CD14-positive monocyte (primary cell): Measurements from ENCODE around the gene PSMC5. TPM values are rescaled to one million over a fixed set of nuclear protein-coding genes. Genes with fewer than 3 reads are reported as not detected.
"Not testable (repeated sequence)": the region's sequence is repeated elsewhere in the genome, so short reads cannot be mapped to it uniquely, and the experiment has no call there.

Source experiments
- DNase-seq, 3 donors: peaks; one replicate each; pipeline ENCODE4 v3.0.0-alpha.2; 2011 to 2022
- H2AFZ ChIP-seq: 2 replicates; pipeline ENCODE4 v1.6.0; 2012; ENCODE audit warnings: mild to moderate bottlenecking, low read depth, low read length, inconsistent platforms; ENCODE audit not compliant: insufficient read depth, poor library complexity, severe bottlenecking
- H3K27ac ChIP-seq, 2 donors: 1 replicate in 1 of 2; 2 replicates in 1 of 2; pipeline ENCODE4 v1.5.1; 2012 to 2013; ENCODE audit warnings: low read length in 2 of 2, control low read depth in 1 of 2, inconsistent platforms in 1 of 2, low read depth in 1 of 2, mild to moderate bottlenecking in 1 of 2
- H3K27me3 ChIP-seq, 2 donors: one replicate each; pipeline versions ENCODE4 v1.6.0 to v1.6.1; 2011 to 2013; ENCODE audit warnings: low read length in 2 of 2; ENCODE audit not compliant: control insufficient read depth in 2 of 2, insufficient read depth in 2 of 2
- H3K36me3 ChIP-seq, 2 donors: replicated peaks in 1 of 2; 1 replicate in 1 of 2; 2 replicates in 1 of 2; pipeline versions ENCODE4 v1.5.1 to v1.6.1; 2012 to 2013; ENCODE audit warnings: low read length in 2 of 2, control low read depth in 1 of 2, inconsistent platforms in 1 of 2, mild to moderate bottlenecking in 1 of 2; ENCODE audit not compliant: insufficient read depth in 2 of 2, control insufficient read depth in 1 of 2
- H3K4me1 ChIP-seq, 2 donors: 1 replicate in 1 of 2; 2 replicates in 1 of 2; pipeline versions ENCODE4 v1.5.1 to v1.6.1; 2012 to 2013; ENCODE audit warnings: low read length in 2 of 2, control low read depth in 1 of 2, inconsistent platforms in 1 of 2, mild to moderate bottlenecking in 1 of 2, moderate library complexity in 1 of 2; ENCODE audit not compliant: insufficient read depth in 2 of 2, control insufficient read depth in 1 of 2
- H3K4me2 ChIP-seq: replicated peaks from 2 replicates; pipeline ENCODE3; 2012; ENCODE audit warnings: low read length, moderate library complexity, mild to moderate bottlenecking; ENCODE audit not compliant: poor library complexity, severe bottlenecking; ENCODE audit errors: extremely low read depth
- H3K4me3 ChIP-seq, 3 experiments: fragments of 200-600 bp in 1 of 3; sonication (generic) in 1 of 3; replicated peaks in 1 of 3; 1 replicate in 2 of 3; 2 replicates in 1 of 3; pipeline ENCODE4 v1.5.1; 2011 to 2013; ENCODE audit warnings: low read length in 3 of 3, mild to moderate bottlenecking in 3 of 3, control low read depth in 2 of 3, low read depth in 2 of 3, inconsistent platforms in 1 of 3, moderate library complexity in 1 of 3
- H3K79me2 ChIP-seq: 2 replicates; pipeline ENCODE4 v1.6.0; 2012; ENCODE audit warnings: mild to moderate bottlenecking, control low read depth, inconsistent platforms, low read length, moderate library complexity; ENCODE audit not compliant: insufficient read depth
- H3K9ac ChIP-seq: 2 replicates; pipeline ENCODE4 v1.6.0; 2017; ENCODE audit warnings: low read length, mild to moderate bottlenecking; ENCODE audit not compliant: insufficient read depth, poor library complexity, severe bottlenecking
- H3K9me3 ChIP-seq, 2 donors: replicated peaks in 1 of 2; 1 replicate in 1 of 2; 2 replicates in 1 of 2; pipeline versions ENCODE4 v1.5.1 to v1.6.1; 2012 to 2013; ENCODE audit warnings: low read length in 2 of 2, control low read depth in 1 of 2; ENCODE audit not compliant: control insufficient read depth in 1 of 2, insufficient read depth in 1 of 2
- H4K20me1 ChIP-seq: 2 replicates; pipeline ENCODE4 v1.6.0; 2012; ENCODE audit warnings: mild to moderate bottlenecking, low read length, control low read depth, moderate library complexity; ENCODE audit not compliant: insufficient read depth
- H3K27ac Mint-ChIP-seq, 7 donors: one replicate each; pipeline ENCODE4 v1.8.0; 2020; ENCODE audit warnings: mild to moderate bottlenecking in 7 of 7, mixed read lengths in 7 of 7, moderate library complexity in 6 of 7, inconsistent platforms in 2 of 7
- H3K27me3 Mint-ChIP-seq, 3 donors: one replicate each; pipeline ENCODE4 v1.8.0; 2021 to 2022; ENCODE audit warnings: low read depth in 3 of 3, mild to moderate bottlenecking in 3 of 3, mixed read lengths in 3 of 3, moderate library complexity in 3 of 3, inconsistent platforms in 1 of 3
- H3K36me3 Mint-ChIP-seq, 2 donors: one replicate each; pipeline ENCODE4 v1.8.0; 2020; ENCODE audit warnings: mixed read lengths in 2 of 2, inconsistent platforms in 1 of 2, mild to moderate bottlenecking in 1 of 2
- H3K4me1 Mint-ChIP-seq: one replicate; pipeline ENCODE4 v1.8.0; 2020; ENCODE audit warnings: mild to moderate bottlenecking, mixed read lengths
- H3K4me3 Mint-ChIP-seq, 2 donors: one replicate each; pipeline ENCODE4 v1.8.0; 2020; ENCODE audit warnings: mild to moderate bottlenecking in 2 of 2, mixed read lengths in 2 of 2, moderate library complexity in 1 of 2
- H3K9me3 Mint-ChIP-seq, 7 donors: one replicate each; pipeline ENCODE4 v1.8.0; 2020 to 2022; ENCODE audit warnings: mixed read lengths in 7 of 7, mild to moderate bottlenecking in 6 of 7, moderate library complexity in 6 of 7, inconsistent platforms in 2 of 7
- CTCF ChIP-seq: fragments of 200-600 bp; IDR thresholded peaks from one replicate; pipeline ENCODE4 v1.8.0; 2022; ENCODE audit warnings: antibody characterized with exemption, mild to moderate bottlenecking
- WGBS: methylation state at CpG from one replicate; pipeline ENCODE4 v1.1.5; 2013; ENCODE audit warnings: missing lambda C conversion rate; ENCODE audit not compliant: insufficient coverage; 5-methylcytosine and 5-hydroxymethylcytosine counted together
- intact Hi-C, 2 donors: fragments of 100-400 bp; cut with micrococcal nuclease; formaldehyde crosslinking; loops; one replicate each; pipeline versions ENCODE4 v1.15.0 to v1.15.1; 2023
- polyA plus RNA-seq, 3 donors: library from polyadenylated mRNA; depleted of rRNA in 1 of 3; unstranded in 2 of 3; stranded (reverse) in 1 of 3; fragments of 300-500 nt in 2 of 3; fragments of >200 nt in 1 of 3; fragmentation: Illumina TruSeq in 2 of 3; gene quantifications; 1 replicate in 2 of 3; 2 replicates in 1 of 3; pipeline ENCODE4 v1.2.3, GENCODE V29; 2012 to 2021

Gene PSMC5
- polyA plus RNA-seq, 3 donors, result 82.8 to 97.2 (median 88.3) TPM

GRCh38 chr17:63878413-63878812 is 51.2 kb downstream of the PSMC5 start:
- H3K9me3 Mint-ChIP-seq, H4K20me1 ChIP-seq, H3K4me2 ChIP-seq, H3K9me3 ChIP-seq, H3K27ac ChIP-seq, intact Hi-C loops, H3K4me1 ChIP-seq, H2AFZ ChIP-seq, H3K36me3 Mint-ChIP-seq, DNase-seq, H3K4me3 ChIP-seq, H3K79me2 ChIP-seq, H3K27me3 ChIP-seq, H3K4me3 Mint-ChIP-seq, H3K36me3 ChIP-seq, H3K9ac ChIP-seq, H3K4me1 Mint-ChIP-seq, H3K27ac Mint-ChIP-seq: not testable (repeated sequence)
- 96% methylated on average over 7 of the region's 9 CpGs for WGBS
- peaks cover 7 to 14% (median 7%) of the 10 kb centered on the region in 3 donors for H3K27me3 Mint-ChIP-seq

DNA sequence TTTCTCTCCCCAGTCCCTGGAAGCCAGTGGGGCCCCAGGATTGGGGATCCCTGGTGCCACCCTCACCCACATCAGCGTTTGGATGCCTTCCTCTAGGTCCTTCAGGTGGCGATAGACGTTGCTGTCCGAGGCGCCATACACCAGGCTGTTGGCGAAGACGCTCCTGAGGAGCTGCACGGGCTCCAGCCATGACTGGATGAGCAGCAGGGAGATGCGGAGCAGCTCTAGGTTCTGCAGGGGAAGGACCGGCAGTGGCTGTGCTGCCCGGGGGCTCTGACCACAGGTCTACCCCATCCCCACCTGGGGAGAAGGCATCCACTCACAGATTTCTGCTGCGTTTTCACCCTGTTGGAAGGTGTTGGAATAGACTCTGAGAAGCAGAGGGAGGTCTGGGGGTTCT is 53.5 kb downstream of the PSMC5 start:
- Histone ChIP-seq H3K27me3 (no peaks in the 10 kb centered on the region), H3K27ac (no peak overlapping the region), H4K20me1 (no peaks in the 10 kb centered on the region), H3K9me3 (no peaks in the 10 kb centered on the region), H3K36me3 (no peaks in the 10 kb centered on the region), H3K4me3 (no peak overlapping the region), H2AFZ (no peak overlapping the region), H3K9ac (no peak overlapping the region), H3K4me1 (no peaks in the 10 kb centered on the region), H3K79me2 (no peaks in the 10 kb centered on the region), H3K4me2 (no peak overlapping the region)
- peaks cover 5 to 17% (median 14%) of the 10 kb centered on the region in 3 donors for H3K27me3 Mint-ChIP-seq
- H3K4me3 Mint-ChIP-seq, result no peak overlapping the region
- no peak for DNase-seq
- intact Hi-C loops, result no loop called here
- no peaks in the 10 kb centered on the region for H3K4me1 Mint-ChIP-seq
- no peaks in the 10 kb centered on the region for H3K36me3 Mint-ChIP-seq
- TF ChIP-seq CTCF, result no peak
- H3K27ac Mint-ChIP-seq, result no peak overlapping the region
- 90% methylated on average over 8 of the region's 12 CpGs for WGBS
- no peaks in the 10 kb centered on the region for H3K9me3 Mint-ChIP-seq

DNA sequence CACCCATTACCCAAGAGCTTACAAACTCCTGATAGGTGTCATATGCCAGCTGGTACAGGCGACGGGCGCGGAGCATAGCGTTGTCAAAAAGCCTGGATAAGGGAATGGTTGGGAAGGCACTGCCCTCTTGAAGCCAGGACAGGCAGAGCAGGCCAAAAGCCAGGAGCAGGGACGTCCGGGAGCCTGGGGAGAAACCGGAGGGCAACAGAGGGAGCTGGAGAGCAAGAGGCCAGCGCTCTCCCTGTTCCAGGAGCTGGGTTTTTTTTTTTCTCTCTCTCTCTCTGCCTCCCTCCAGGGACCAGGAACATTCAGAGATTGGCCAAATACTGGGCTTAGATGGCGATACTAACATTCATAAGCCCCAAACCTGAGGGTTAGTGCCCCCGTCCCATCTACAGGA is 54.1 kb downstream of the PSMC5 start:
- intact Hi-C loops, H3K9ac ChIP-seq, H3K9me3 Mint-ChIP-seq, H3K4me1 ChIP-seq, H2AFZ ChIP-seq, H3K36me3 ChIP-seq, H3K9me3 ChIP-seq, H3K27me3 ChIP-seq, H3K4me3 Mint-ChIP-seq, H3K27ac ChIP-seq, DNase-seq, H3K36me3 Mint-ChIP-seq, H4K20me1 ChIP-seq, H3K4me3 ChIP-seq, H3K79me2 ChIP-seq, H3K4me2 ChIP-seq, H3K27ac Mint-ChIP-seq, H3K4me1 Mint-ChIP-seq: not testable (repeated sequence)
- WGBS, result no CpG with 5 or more reads among the region's 11 CpGs
- H3K27me3 Mint-ChIP-seq, result peaks cover 5 to 17% (median 14%) of the 10 kb centered on the region in 3 donors

Other genes starting within 250 kb of the PSMC5 start
- gene TACO1, start 226.5 kb upstream of the PSMC5 start, polyA plus RNA-seq, result 10 to 100 TPM in 1 of 3 donors, 1 to 10 TPM in 2; 4.1 to 12.5 (median 9.5) TPM
- 100 to 1,000 TPM in 1 of 3 donors, 10 to 100 TPM in 2; 52.2 to 219 (median 63.6) TPM for gene MAP3K3, start 205.0 kb upstream of the PSMC5 start, polyA plus RNA-seq
- 100 to 1,000 TPM; 315 to 631 (median 334) TPM for gene LIMD2, start 127.3 kb upstream of the PSMC5 start, polyA plus RNA-seq
- gene STRADA, start 85.6 kb upstream of the PSMC5 start, polyA plus RNA-seq, result 10 to 100 TPM; 12.5 to 51.9 (median 19.8) TPM
- 10 to 100 TPM; 15.2 to 56.4 (median 43.0) TPM for gene CCDC47, start 53.8 kb upstream of the PSMC5 start, polyA plus RNA-seq
- 10 to 100 TPM in 1 of 3 donors, 1 to 10 TPM in 2; 3.1 to 89.2 (median 5.3) TPM for gene DDX42, start 53.3 kb upstream of the PSMC5 start, polyA plus RNA-seq
- 10 to 100 TPM in 2 of 3 donors, 1 to 10 TPM in 1; 9.2 to 23.7 (median 15.0) TPM for gene FTSJ3, start 232 bp downstream of the PSMC5 start, polyA plus RNA-seq
- gene SMARCD2, start 15.3 kb downstream of the PSMC5 start, polyA plus RNA-seq, result 10 to 100 TPM; 60.2 to 77.9 (median 64.0) TPM
- not detected for gene CSH2, start 46.2 kb downstream of the PSMC5 start, polyA plus RNA-seq
- gene GH2, start 54.5 kb downstream of the PSMC5 start, polyA plus RNA-seq, result not detected
- gene CSH1, start 69.1 kb downstream of the PSMC5 start, polyA plus RNA-seq, result not detected
- gene CSHL1, start 83.8 kb downstream of the PSMC5 start, polyA plus RNA-seq, result not detected
- not detected for gene GH1, start 91.4 kb downstream of the PSMC5 start, polyA plus RNA-seq
- gene CD79B, start 104.9 kb downstream of the PSMC5 start, polyA plus RNA-seq, result 10 to 100 TPM; 19.6 to 21.8 (median 20.9) TPM
- not detected for gene SCN4A, start 145.5 kb downstream of the PSMC5 start, polyA plus RNA-seq
- gene PRR29, start 170.9 kb downstream of the PSMC5 start, polyA plus RNA-seq, result 1 to 10 TPM in 2 of 3 donors, under 1 TPM in 1; 0.03 to 2.1 (median 1.4) TPM
- 100 to 1,000 TPM; 111 to 186 (median 174) TPM for gene ICAM2, start 193.2 kb downstream of the PSMC5 start, polyA plus RNA-seq